Mononuclear cell (primary cell): ENCODE data around the gene TRPM6. TPM values are rescaled to one million over a fixed set of nuclear protein-coding genes. Genes with fewer than 3 reads are reported as not detected.

Source experiments
- H3K27me3 ChIP-seq: 2 replicates; pipeline ENCODE4 v1.6.0; 2011; ENCODE audit warnings: low read length, control low read depth; ENCODE audit not compliant: insufficient read depth
- H3K4me1 ChIP-seq: 2 replicates; pipeline ENCODE4 v1.5.1; 2011; ENCODE audit warnings: mild to moderate bottlenecking, low read length, control low read depth; ENCODE audit not compliant: insufficient read depth
- H3K4me3 ChIP-seq: 2 replicates; pipeline ENCODE4 v1.5.1; 2011; ENCODE audit warnings: mild to moderate bottlenecking, low read length, moderate library complexity
- H3K9me3 ChIP-seq: 2 replicates; pipeline ENCODE4 v1.5.1; 2011; ENCODE audit warnings: low read depth, mild to moderate bottlenecking, control low read depth, low read length
- total RNA-seq: library from RNA; depleted of rRNA; stranded (reverse); fragments of >200 nt; gene quantifications from one replicate; pipeline ENCODE4 v1.2.3, GENCODE V29; 2012

Gene TRPM6
- total RNA-seq, 1 donor: 0.31 TPM

- Histone ChIP-seq H3K4me3 (no peak overlapping the region), H3K9me3 (no peaks in the 10 kb centered on the region), H3K27me3 (no peaks in the 10 kb centered on the region), H3K4me1 (no peaks in the 10 kb centered on the region)
These were observed 115.6 kb downstream of the TRPM6 start for GRCh38 chr9:74772121-74772520.

- Histone ChIP-seq H3K9me3 (no peaks in the 10 kb centered on the region), H3K4me1 (no peaks in the 10 kb centered on the region), H3K27me3 (no peaks in the 10 kb centered on the region), H3K4me3 (no peak overlapping the region)
These were observed 116.0 kb downstream of the TRPM6 start for GRCh38 chr9:74771672-74772071.

GRCh38 chr9:74771262-74771585 is 116.5 kb downstream of the TRPM6 start:
- Histone ChIP-seq H3K27me3 (no peaks in the 10 kb centered on the region), H3K4me1 (no peaks in the 10 kb centered on the region), H3K4me3 (no peak overlapping the region), H3K9me3 (no peaks in the 10 kb centered on the region)

- Histone ChIP-seq H3K4me1 (no peaks in the 10 kb centered on the region), H3K4me3 (no peak overlapping the region), H3K9me3 (no peaks in the 10 kb centered on the region), H3K27me3 (no peaks in the 10 kb centered on the region)
These were observed 117.0 kb downstream of the TRPM6 start for GRCh38 chr9:74770508-74771261.

- Histone ChIP-seq H3K9me3 (no peaks in the 10 kb centered on the region), H3K4me1 (no peaks in the 10 kb centered on the region), H3K4me3 (no peak overlapping the region), H3K27me3 (no peaks in the 10 kb centered on the region)
These were observed 122.2 kb downstream of the TRPM6 start for GRCh38 chr9:74765481-74765971.

GRCh38 chr9:74762950-74763349 is 124.8 kb downstream of the TRPM6 start:
- Histone ChIP-seq H3K4me1 (no peaks in the 10 kb centered on the region), H3K4me3 (no peak overlapping the region), H3K9me3 (no peaks in the 10 kb centered on the region), H3K27me3 (no peaks in the 10 kb centered on the region)

- H3K27me3 ChIP-seq: no peaks in the 10 kb centered on the region
- no peak overlapping the region for H3K4me3 ChIP-seq
- no peaks in the 10 kb centered on the region for H3K4me1 ChIP-seq
- no peaks in the 10 kb centered on the region for H3K9me3 ChIP-seq
These were observed 127.6 kb downstream of the TRPM6 start for GRCh38 chr9:74760031-74760700.

GRCh38 chr9:74755999-74756398 is 131.7 kb downstream of the TRPM6 start:
- H3K27me3 ChIP-seq: no peaks in the 10 kb centered on the region
- H3K4me1 ChIP-seq: no peaks in the 10 kb centered on the region
- no peak overlapping the region for H3K4me3 ChIP-seq
- no peaks in the 10 kb centered on the region for H3K9me3 ChIP-seq

GRCh38 chr9:74755355-74755754 is 132.4 kb downstream of the TRPM6 start:
- no peaks in the 10 kb centered on the region for H3K27me3 ChIP-seq
- no peak overlapping the region for H3K4me3 ChIP-seq
- no peaks in the 10 kb centered on the region for H3K4me1 ChIP-seq
- no peaks in the 10 kb centered on the region for H3K9me3 ChIP-seq

- Histone ChIP-seq H3K4me3 (no peak overlapping the region), H3K27me3 (no peaks in the 10 kb centered on the region), H3K9me3 (no peaks in the 10 kb centered on the region), H3K4me1 (no peaks in the 10 kb centered on the region)
These were observed 134.1 kb downstream of the TRPM6 start for GRCh38 chr9:74753650-74754049.

- H3K27me3 ChIP-seq: no peaks in the 10 kb centered on the region
- no peaks in the 10 kb centered on the region for H3K9me3 ChIP-seq
- no peaks in the 10 kb centered on the region for H3K4me1 ChIP-seq
- H3K4me3 ChIP-seq: no peak overlapping the region
These were observed 138.8 kb downstream of the TRPM6 start for GRCh38 chr9:74748966-74749365.

- Histone ChIP-seq H3K9me3 (no peaks in the 10 kb centered on the region), H3K4me3 (no peak overlapping the region), H3K4me1 (no peaks in the 10 kb centered on the region), H3K27me3 (peaks cover 11% of the 10 kb centered on the region)
These were observed 144.7 kb downstream of the TRPM6 start for GRCh38 chr9:74742792-74743730.

- Histone ChIP-seq H3K4me1 (no peaks in the 10 kb centered on the region), H3K4me3 (no peak overlapping the region), H3K9me3 (no peaks in the 10 kb centered on the region), H3K27me3 (peaks cover 11% of the 10 kb centered on the region)
These were observed 145.4 kb downstream of the TRPM6 start for GRCh38 chr9:74742191-74742790.

- no peaks in the 10 kb centered on the region for H3K4me1 ChIP-seq
- no peak overlapping the region for H3K4me3 ChIP-seq
- no peaks in the 10 kb centered on the region for H3K9me3 ChIP-seq
- H3K27me3 ChIP-seq: no peaks in the 10 kb centered on the region
These were observed 151.1 kb downstream of the TRPM6 start for GRCh38 chr9:74736646-74737045.

- H3K9me3 ChIP-seq: no peaks in the 10 kb centered on the region
- H3K4me1 ChIP-seq: no peaks in the 10 kb centered on the region
- H3K27me3 ChIP-seq: no peaks in the 10 kb centered on the region
- no peak overlapping the region for H3K4me3 ChIP-seq
These were observed 152.0 kb downstream of the TRPM6 start for GRCh38 chr9:74735761-74736160.
